Endodermal cell (in vitro differentiated cells): ENCODE measurements around the gene IMMP1L. TPM values are rescaled to one million over a fixed set of nuclear protein-coding genes. Genes with fewer than 3 reads are reported as not detected.
"Not testable (repeated sequence)": the region's sequence is repeated elsewhere in the genome, so short reads cannot be mapped to it uniquely, and the experiment has no call there.

Experiments used
- DNase-seq: peaks from one replicate; pipeline ENCODE4 v3.0.0-alpha.2; 2017
- H3K27ac ChIP-seq: 2 replicates; pipeline ENCODE4 v1.5.1; 2013; ENCODE audit warnings: mild to moderate bottlenecking, low read depth, low read length, moderate library complexity
- H3K27me3 ChIP-seq: 2 replicates; pipeline ENCODE4 v1.6.1; 2013; ENCODE audit warnings: mild to moderate bottlenecking, low read length, moderate library complexity; ENCODE audit not compliant: insufficient read depth, control insufficient read depth, poor library complexity, severe bottlenecking
- H3K36me3 ChIP-seq: 2 replicates; pipeline ENCODE4 v1.7.0; 2013; ENCODE audit warnings: mild to moderate bottlenecking, low read length, moderate library complexity; ENCODE audit not compliant: control insufficient read depth, insufficient read depth
- H3K4me1 ChIP-seq: one replicate; pipeline ENCODE4 v1.7.0; 2013; ENCODE audit warnings: low read length; ENCODE audit not compliant: control insufficient read depth, insufficient read depth
- H3K4me3 ChIP-seq: 2 replicates; pipeline ENCODE4 v1.5.1; 2013; ENCODE audit warnings: mild to moderate bottlenecking, low read length, moderate library complexity
- H3K9ac ChIP-seq: 2 replicates; pipeline ENCODE4 v1.6.1; 2013; ENCODE audit warnings: mild to moderate bottlenecking, low read length, moderate library complexity; ENCODE audit not compliant: poor library complexity, severe bottlenecking; ENCODE audit errors: extremely low read depth
- H3K9me3 ChIP-seq: 2 replicates; pipeline ENCODE4 v1.6.1; 2013; ENCODE audit warnings: mild to moderate bottlenecking, low read length, moderate library complexity; ENCODE audit not compliant: control insufficient read depth
- H3K27ac Mint-ChIP-seq: 2 replicates; pipeline ENCODE4 v1.8.0; 2020; ENCODE audit warnings: mixed read lengths
- H3K27me3 Mint-ChIP-seq: 2 replicates; pipeline ENCODE4 v1.8.0; 2021; ENCODE audit warnings: mild to moderate bottlenecking, mixed read lengths; ENCODE audit not compliant: insufficient read depth
- H3K36me3 Mint-ChIP-seq: 2 replicates; pipeline ENCODE4 v1.8.0; 2020; ENCODE audit warnings: low read depth, mixed read lengths
- H3K4me1 Mint-ChIP-seq: 2 replicates; pipeline ENCODE4 v1.8.0; 2020; ENCODE audit warnings: mixed read lengths
- H3K4me3 Mint-ChIP-seq: 2 replicates; pipeline ENCODE4 v1.8.0; 2020; ENCODE audit warnings: mild to moderate bottlenecking, moderate library complexity, mixed read lengths
- H3K9me3 Mint-ChIP-seq: 2 replicates; pipeline ENCODE4 v1.8.0; 2020; ENCODE audit warnings: mild to moderate bottlenecking, mixed read lengths
- WGBS, 2 experiments: methylation state at CpG; one replicate each; pipeline versions ENCODE4 v1.1.5 to v1.1.7; 2013; ENCODE audit warnings: missing lambda C conversion rate in 2 of 2, mixed read lengths in 1 of 2; ENCODE audit not compliant: insufficient coverage in 1 of 2, insufficient read length in 1 of 2; 5-methylcytosine and 5-hydroxymethylcytosine counted together
- total RNA-seq, 2 donors: library from RNA; stranded (reverse); fragmentation: NEBNext Ultra II Directional in 1 of 2; extraction: Animal tissue kit (Norgen Biotek cat#: 25700) in 1 of 2; gene quantifications; 2 replicates in 1 of 2; 3 replicates in 1 of 2; pipeline ENCODE4 v1.2.1, GENCODE V29; 2021
- TF ChIP-seq, protein P1 (sequence below): fragments of 200-600 bp; sonication (generic); conservative IDR thresholded peaks from 2 replicates; pipeline ENCODE4 v1.5.0; 2021; ENCODE audit warnings: antibody characterized with exemption, mild to moderate bottlenecking

Gene IMMP1L
- total RNA-seq, 2 donors from 2014 or later: 28.9 to 44.9 TPM

DNA sequence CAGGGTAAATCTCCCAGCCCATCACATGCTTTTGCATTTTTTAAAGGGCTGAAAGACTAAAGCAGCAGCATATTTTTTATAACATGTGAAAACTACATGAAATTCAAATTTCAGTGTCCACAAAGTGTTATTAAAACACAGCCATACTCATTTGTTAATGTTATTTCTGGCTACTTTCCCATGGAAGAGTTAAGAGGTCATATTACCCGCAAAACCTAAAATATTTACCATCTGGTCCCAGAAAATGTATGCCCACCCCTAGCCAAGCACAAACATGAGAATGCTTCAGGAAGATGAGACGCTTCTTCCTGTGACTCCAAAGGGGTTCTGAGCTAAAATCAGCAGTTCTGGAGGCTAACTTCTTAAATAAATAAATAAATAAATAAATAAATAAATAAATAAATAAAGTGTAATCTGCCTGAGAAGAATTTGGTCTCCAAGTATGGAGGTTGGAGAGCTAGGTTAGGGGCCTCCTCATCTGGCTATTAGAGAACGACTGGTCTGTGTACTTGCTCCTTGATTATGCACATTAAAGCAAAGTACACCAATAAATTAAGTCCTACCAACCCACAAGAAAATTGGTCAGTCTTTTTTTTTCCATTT is 9.7 kb downstream of the IMMP1L start:
- WGBS, 2 experiments: 94% methylated on average over 3 of the region's 3 CpGs; no CpG with 5 or more reads in 1 of the 2 experiments
- no peaks in the 10 kb centered on the region for H3K27me3 Mint-ChIP-seq
- H3K4me3 Mint-ChIP-seq: no peak overlapping the region
- Histone ChIP-seq H3K36me3 (peaks cover 3% of the 10 kb centered on the region), H3K4me1 (no peaks in the 10 kb centered on the region), H3K9me3 (peaks cover 8% of the 10 kb centered on the region), H3K27me3 (no peaks in the 10 kb centered on the region), H3K4me3 (no peak overlapping the region), H3K27ac (no peak overlapping the region), H3K9ac (no peak overlapping the region)
- H3K27ac Mint-ChIP-seq: no peak overlapping the region
- H3K4me1 Mint-ChIP-seq: no peaks in the 10 kb centered on the region
- no peak for DNase-seq
- TF ChIP-seq, protein P1, sequence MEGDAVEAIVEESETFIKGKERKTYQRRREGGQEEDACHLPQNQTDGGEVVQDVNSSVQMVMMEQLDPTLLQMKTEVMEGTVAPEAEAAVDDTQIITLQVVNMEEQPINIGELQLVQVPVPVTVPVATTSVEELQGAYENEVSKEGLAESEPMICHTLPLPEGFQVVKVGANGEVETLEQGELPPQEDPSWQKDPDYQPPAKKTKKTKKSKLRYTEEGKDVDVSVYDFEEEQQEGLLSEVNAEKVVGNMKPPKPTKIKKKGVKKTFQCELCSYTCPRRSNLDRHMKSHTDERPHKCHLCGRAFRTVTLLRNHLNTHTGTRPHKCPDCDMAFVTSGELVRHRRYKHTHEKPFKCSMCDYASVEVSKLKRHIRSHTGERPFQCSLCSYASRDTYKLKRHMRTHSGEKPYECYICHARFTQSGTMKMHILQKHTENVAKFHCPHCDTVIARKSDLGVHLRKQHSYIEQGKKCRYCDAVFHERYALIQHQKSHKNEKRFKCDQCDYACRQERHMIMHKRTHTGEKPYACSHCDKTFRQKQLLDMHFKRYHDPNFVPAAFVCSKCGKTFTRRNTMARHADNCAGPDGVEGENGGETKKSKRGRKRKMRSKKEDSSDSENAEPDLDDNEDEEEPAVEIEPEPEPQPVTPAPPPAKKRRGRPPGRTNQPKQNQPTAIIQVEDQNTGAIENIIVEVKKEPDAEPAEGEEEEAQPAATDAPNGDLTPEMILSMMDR: no peak
- H3K36me3 Mint-ChIP-seq: peaks cover 17% of the 10 kb centered on the region
- peaks cover 11% of the 10 kb centered on the region for H3K9me3 Mint-ChIP-seq

DNA sequence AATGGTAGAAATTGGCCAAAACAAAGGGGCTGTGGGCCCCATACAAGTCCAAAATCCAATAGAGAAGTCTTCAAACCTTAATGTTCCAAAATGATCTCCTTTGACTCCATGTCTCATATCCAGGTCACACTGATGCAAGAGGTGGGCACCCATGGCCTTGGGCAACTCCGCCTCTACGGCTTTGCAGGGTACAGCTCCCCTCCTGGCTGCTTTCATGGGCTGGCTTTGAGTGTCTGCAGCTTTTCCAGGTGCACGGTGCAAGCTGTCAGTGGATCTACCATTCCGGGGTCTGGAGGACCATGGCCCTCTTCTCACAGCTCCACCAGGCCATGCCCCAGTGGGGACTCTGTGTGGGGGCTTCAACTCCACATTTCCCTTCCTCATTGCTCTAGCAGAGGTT is 15.7 kb downstream of the IMMP1L start:
- H3K9ac ChIP-seq: not testable (repeated sequence)

DNA sequence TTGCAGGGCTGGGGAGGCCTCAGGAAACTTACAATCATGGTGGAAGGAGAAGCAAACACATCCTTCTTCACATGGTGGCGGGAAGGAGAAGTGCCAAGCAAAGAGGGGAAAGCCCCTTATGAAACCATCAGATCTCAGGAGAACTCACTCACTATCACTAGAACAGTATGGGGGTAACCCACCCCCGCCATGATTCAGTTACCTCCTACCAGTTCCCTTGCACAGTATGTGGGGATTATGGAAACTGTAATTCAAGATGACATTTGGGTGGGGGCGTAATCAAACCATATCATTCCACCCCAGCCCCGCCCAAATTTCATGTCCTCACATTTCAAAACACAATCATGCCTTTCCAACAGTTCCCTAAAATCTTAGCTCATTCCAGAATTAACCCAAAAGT is 16.2 kb downstream of the IMMP1L start:
- Histone ChIP-seq H3K4me3 (no peak overlapping the region), H3K36me3 (peaks cover 10% of the 10 kb centered on the region), H3K9me3 (peaks cover 20% of the 10 kb centered on the region), H3K27me3 (no peaks in the 10 kb centered on the region), H3K27ac (no peak overlapping the region), H3K9ac (no peak overlapping the region), H3K4me1 (no peaks in the 10 kb centered on the region)
- Mint-ChIP-seq H3K27me3 (no peaks in the 10 kb centered on the region), H3K4me3 (no peak overlapping the region), H3K27ac (no peak overlapping the region), H3K9me3 (peaks cover 26% of the 10 kb centered on the region), H3K36me3 (peaks cover 35% of the 10 kb centered on the region), H3K4me1 (peaks cover 2% of the 10 kb centered on the region)
- 94% methylated on average over 3 of the region's 4 CpGs; no CpG with 5 or more reads in 1 of the 2 experiments for WGBS, 2 experiments
- TF ChIP-seq, protein P1: no peak
- no peak for DNase-seq

More for the DNA sequence above, 15.7 kb downstream of the IMMP1L start:
- H3K4me3 Mint-ChIP-seq, H3K27me3 ChIP-seq, H3K4me1 Mint-ChIP-seq, DNase-seq, H3K4me1 ChIP-seq, H3K27ac Mint-ChIP-seq, H3K27ac ChIP-seq, H3K4me3 ChIP-seq, H3K27me3 Mint-ChIP-seq: not testable (repeated sequence)
- Histone ChIP-seq H3K36me3 (peaks cover 10% of the 10 kb centered on the region), H3K9me3 (peaks cover 20% of the 10 kb centered on the region)
- Mint-ChIP-seq H3K9me3 (peaks cover 26% of the 10 kb centered on the region), H3K36me3 (peaks cover 35% of the 10 kb centered on the region)
- WGBS, 2 experiments: 96 to 100% methylated on average over 4 of the region's 4 CpGs
